SU-DHL-6 (cell line): ENCODE measurements around the gene DUSP3.

ENCODE experiments used
- H2AFZ ChIP-seq: fragments of 200-600 bp; sonication (generic); 2 replicates; pipeline ENCODE4 v1.6.1; 2014; ENCODE audit warnings: low read depth, mild to moderate bottlenecking, moderate library complexity, mixed read lengths, antibody characterized with exemption, low read length; ENCODE audit not compliant: severe bottlenecking
- H3F3A ChIP-seq: fragments of 200-600 bp; shearing (Covaris generic); 2 replicates; pipeline ENCODE4 v1.6.0; 2016; ENCODE audit warnings: antibody characterized with exemption, mild to moderate bottlenecking; ENCODE audit not compliant: insufficient read depth
- H3K27ac ChIP-seq: fragments of 200-600 bp; sonication (generic); 2 replicates; pipeline ENCODE4 v1.5.1; 2016; ENCODE audit warnings: low read depth, mild to moderate bottlenecking, low read length, moderate library complexity, mixed read lengths
- H3K27me3 ChIP-seq: fragments of 200-600 bp; sonication (generic), shearing (Covaris generic); 2 replicates; pipeline ENCODE4 v1.6.0; 2014; ENCODE audit warnings: mild to moderate bottlenecking, low read length
- H3K36me3 ChIP-seq: fragments of 200-600 bp; sonication (generic); 2 replicates; pipeline ENCODE4 v1.6.1; 2014; ENCODE audit warnings: mild to moderate bottlenecking, low read length, mixed read lengths
- H3K4me2 ChIP-seq: fragments of 300-600, 200-600 bp; shearing (Covaris generic), sonication (generic); 2 replicates; pipeline ENCODE4 v1.6.0; 2014; ENCODE audit warnings: low read length, low read depth, mild to moderate bottlenecking; ENCODE audit not compliant: poor library complexity, severe bottlenecking
- H3K4me3 ChIP-seq: fragments of 200-600 bp; sonication (generic); 2 replicates; pipeline ENCODE4 v1.5.1; 2014; ENCODE audit warnings: antibody characterized with exemption, low read length, mild to moderate bottlenecking, mixed read lengths; ENCODE audit not compliant: insufficient read depth, poor library complexity, severe bottlenecking
- H3K79me2 ChIP-seq: fragments of 200-600 bp; sonication (generic); 2 replicates; pipeline ENCODE4 v1.6.1; 2014; ENCODE audit warnings: mild to moderate bottlenecking, low read length, moderate library complexity; ENCODE audit not compliant: insufficient read depth
- H3K9ac ChIP-seq: fragments of 200-600 bp; sonication (generic); 2 replicates; pipeline ENCODE4 v1.7.0; 2014; ENCODE audit warnings: mild to moderate bottlenecking, low read length
- H3K9me2 ChIP-seq: fragments of 200-600 bp; sonication (generic); replicated peaks from 2 replicates; pipeline ENCODE4 v1.6.1; 2014; ENCODE audit warnings: low read length; ENCODE audit not compliant: insufficient read depth
- H3K9me3 ChIP-seq: fragments of 200-600 bp; sonication (generic); 2 replicates; pipeline ENCODE4 v1.6.1; 2014; ENCODE audit warnings: low read length, mixed read lengths; ENCODE audit not compliant: insufficient read depth
- H4K20me1 ChIP-seq: fragments of 200-600 bp; sonication (generic); 2 replicates; pipeline ENCODE4 v1.6.1; 2014; ENCODE audit warnings: low read depth, mild to moderate bottlenecking, antibody characterized with exemption, low read length, moderate library complexity, mixed read lengths
- EZH2phosphoT487 ChIP-seq: fragments of 200-600 bp; sonication (generic), shearing (Covaris generic); conservative IDR thresholded peaks from 2 replicates; pipeline ENCODE4 v1.6.1; 2018; ENCODE audit warnings: mild to moderate bottlenecking, antibody characterized with exemption, low read length, moderate library complexity, mixed read lengths
- TF ChIP-seq, protein P1 (sequence below): fragments of 200-600 bp; sonication (generic); IDR thresholded peaks from one replicate; pipeline ENCODE4 v1.5.1; 2017; ENCODE audit warnings: antibody characterized with exemption, mild to moderate bottlenecking, low read length, moderate library complexity; ENCODE audit not compliant: insufficient read depth, poor library complexity, severe bottlenecking

Gene DUSP3

DNA sequence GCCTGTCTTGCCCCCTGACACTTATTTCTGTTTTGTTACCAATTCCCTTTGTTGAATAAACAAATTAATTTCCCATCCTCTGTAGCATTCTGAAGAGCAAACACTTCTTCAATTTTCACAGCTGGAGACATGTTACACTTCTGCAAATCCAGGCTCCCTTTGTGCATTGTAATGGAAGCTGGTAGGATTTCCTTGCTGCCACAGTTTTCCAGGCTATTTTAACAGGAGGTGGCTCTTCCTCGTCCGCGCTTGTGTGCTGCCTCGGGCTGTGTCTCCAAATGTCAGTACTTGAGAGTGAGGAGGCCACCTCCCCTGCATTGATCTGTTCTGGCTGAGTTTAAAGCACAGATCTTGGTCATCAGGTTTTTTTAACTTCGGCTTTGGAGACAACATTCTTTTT is 60.2 kb downstream of the DUSP3 start:
- Histone ChIP-seq H3K9me2 (no peaks in the 10 kb centered on the region), H3K36me3 (no peaks in the 10 kb centered on the region), H4K20me1 (no peaks in the 10 kb centered on the region), H3K9ac (no peak overlapping the region), H3K4me2 (no peak overlapping the region), H3K27ac (no peak overlapping the region), H3K9me3 (no peaks in the 10 kb centered on the region), H3K79me2 (no peaks in the 10 kb centered on the region), H2AFZ (no peak overlapping the region), H3K27me3 (no peaks in the 10 kb centered on the region), H3K4me3 (no peak overlapping the region), H3F3A (no peaks in the 10 kb centered on the region)
- TF ChIP-seq, protein P1, sequence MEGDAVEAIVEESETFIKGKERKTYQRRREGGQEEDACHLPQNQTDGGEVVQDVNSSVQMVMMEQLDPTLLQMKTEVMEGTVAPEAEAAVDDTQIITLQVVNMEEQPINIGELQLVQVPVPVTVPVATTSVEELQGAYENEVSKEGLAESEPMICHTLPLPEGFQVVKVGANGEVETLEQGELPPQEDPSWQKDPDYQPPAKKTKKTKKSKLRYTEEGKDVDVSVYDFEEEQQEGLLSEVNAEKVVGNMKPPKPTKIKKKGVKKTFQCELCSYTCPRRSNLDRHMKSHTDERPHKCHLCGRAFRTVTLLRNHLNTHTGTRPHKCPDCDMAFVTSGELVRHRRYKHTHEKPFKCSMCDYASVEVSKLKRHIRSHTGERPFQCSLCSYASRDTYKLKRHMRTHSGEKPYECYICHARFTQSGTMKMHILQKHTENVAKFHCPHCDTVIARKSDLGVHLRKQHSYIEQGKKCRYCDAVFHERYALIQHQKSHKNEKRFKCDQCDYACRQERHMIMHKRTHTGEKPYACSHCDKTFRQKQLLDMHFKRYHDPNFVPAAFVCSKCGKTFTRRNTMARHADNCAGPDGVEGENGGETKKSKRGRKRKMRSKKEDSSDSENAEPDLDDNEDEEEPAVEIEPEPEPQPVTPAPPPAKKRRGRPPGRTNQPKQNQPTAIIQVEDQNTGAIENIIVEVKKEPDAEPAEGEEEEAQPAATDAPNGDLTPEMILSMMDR: no peak
- TF ChIP-seq EZH2phosphoT487: no peak

DNA sequence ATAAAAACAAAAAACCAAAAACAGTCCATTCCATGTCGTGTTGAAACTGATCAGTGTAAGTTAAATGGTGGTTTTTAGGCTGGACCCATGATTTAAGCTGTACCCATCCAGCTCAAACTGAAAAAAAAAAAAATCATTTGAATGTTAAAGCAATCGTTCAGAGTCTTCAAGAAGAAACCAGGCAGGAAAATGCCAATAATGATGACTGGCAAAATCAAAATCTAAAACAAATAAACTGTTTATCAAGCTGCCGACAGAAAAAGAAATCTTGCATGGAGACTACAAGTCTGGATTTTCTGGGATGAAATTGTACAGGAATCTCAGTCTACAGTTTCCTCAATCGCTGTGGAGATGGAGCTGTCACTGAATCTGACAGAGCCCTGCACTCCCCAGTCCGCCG is 60.9 kb downstream of the DUSP3 start:
- no peak overlapping the region for H3K4me2 ChIP-seq
- H3K79me2 ChIP-seq: no peaks in the 10 kb centered on the region
- no peaks in the 10 kb centered on the region for H3F3A ChIP-seq
- H3K9ac ChIP-seq: no peak overlapping the region
- no peak overlapping the region for H3K27ac ChIP-seq
- H3K36me3 ChIP-seq: no peaks in the 10 kb centered on the region
- H3K9me2 ChIP-seq: no peaks in the 10 kb centered on the region
- H3K9me3 ChIP-seq: no peaks in the 10 kb centered on the region
- no peak overlapping the region for H3K4me3 ChIP-seq
- H3K27me3 ChIP-seq: no peaks in the 10 kb centered on the region
- no peak overlapping the region for H2AFZ ChIP-seq
- TF ChIP-seq EZH2phosphoT487: no peak
- TF ChIP-seq, protein P1: no peak
- H4K20me1 ChIP-seq: no peaks in the 10 kb centered on the region
